ENCODE data around the gene HLTF. TPM values are rescaled to one million over a fixed set of nuclear protein-coding genes. Genes with fewer than 3 reads are reported as not detected.
A peak's percentile ranks its signal among the peaks of the same experiment; 100 is the strongest.

The HLTF gene
- total and polyA plus RNA-seq, 2 of the 4 experiments (the other 2 are of a cell fraction), result 12.6 to 39.1 TPM

- dilution Hi-C loops (cut with HindIII; ENCODE audit: low sequenced_read_pairs, unreplicated experiment), result no loop called here
- Histone ChIP-seq H4K20me1 (ENCODE audit: insufficient read depth, low read length) (no peaks in the 10 kb centered on the region), H3K56ac (ENCODE audit: extremely low read depth, insufficient read depth, low read length) (no peak overlapping the region), H2AK9ac (replicated peaks; ENCODE audit: low read depth, low read length, poor library complexity) (no peak overlapping the region), H3K9ac (ENCODE audit: low read depth, low read length) (no peak overlapping the region), H2AK5ac (ENCODE audit: low read depth, low read length) (no peak overlapping the region), H3K27ac (ENCODE audit: insufficient read depth, low read length) (no peak overlapping the region), H3K79me1 (ENCODE audit: low read depth in 1 of 2, low read length in 2 of 2) (peaks cover 23 to 61% of the 10 kb centered on the region in 2 experiments), H3K27me3 (ENCODE audit: control insufficient read depth, insufficient read depth, low read length) (no peaks in the 10 kb centered on the region), H3K36me3 (ENCODE audit: control insufficient read depth, insufficient read depth, low read length) (peaks cover 19% of the 10 kb centered on the region), H3K4ac (ENCODE audit: low read depth, low read length) (peak overlapping the region; percentile 28; the same call in 1 of the 2 replicates), H2BK20ac (ENCODE audit: low read depth, low read length) (no peak overlapping the region), H4K5ac (ENCODE audit: low read depth, low read length) (peak overlapping the region; percentile 65; the same call in 1 of the 2 replicates), H3K9me1 (ENCODE audit: insufficient read depth, low read length) (peaks cover 29% of the 10 kb centered on the region), H4K91ac (ENCODE audit: insufficient read depth, low read depth, low read length) (no peak overlapping the region; the same call in 1 of the 2 replicates), H3K4me3 (ENCODE audit: insufficient read depth, low read depth, low read length) (no peak overlapping the region), H2AFZ (replicated peaks; ENCODE audit: low read length, poor library complexity) (no peak overlapping the region), H2BK15ac (ENCODE audit: low read depth, low read length) (no peak overlapping the region), H3K23ac (ENCODE audit: low read depth, low read length) (peak overlapping the region; percentile 56; the same call in 1 of the 2 replicates), H3K9me3 (ENCODE audit: control insufficient read depth, insufficient read depth, low read length) (no peaks in the 10 kb centered on the region), H2BK5ac (ENCODE audit: low read depth, low read length, poor library complexity, severe bottlenecking) (peak overlapping the region; percentile 86), H3K14ac (replicated peaks; ENCODE audit: low read depth, low read length) (no peak overlapping the region), H3K4me2 (ENCODE audit: low read depth, low read length) (peak overlapping the region; percentile 37; the same call in 1 of the 2 replicates), H3K4me1 (ENCODE audit: control insufficient read depth, insufficient read depth, low read length) (peaks cover 20% of the 10 kb centered on the region), H3K18ac (ENCODE audit: low read depth, low read length) (peak overlapping the region; percentile 73; the same call in 1 of the 2 replicates), H4K8ac (ENCODE audit: low read depth in 2 of 2, low read length in 2 of 2) (peak overlapping the region in 1 of 2 experiments; percentile 59; a peak in 1 of 4 replicates), H2BK120ac (ENCODE audit: low read depth, low read length) (peak overlapping the region; percentile 69; the same call in 1 of the 2 replicates)
- TF ChIP-seq MAFK (IDR thresholded peaks at IDR 0.05; ENCODE audit: low read depth, low read length) (peak; percentile 1; the same call in 1 of the 2 replicates), POLR2A (IDR thresholded peaks at IDR 0.05; ENCODE audit: low read depth, low read length) (no peak)
- no CpG with 5 or more reads among the region's 1 CpG for WGBS, 2 experiments (ENCODE audit: extremely low coverage in 2 of 2, insufficient read length in 1 of 2)
- ATAC-seq (ENCODE audit: low read depth), result peak; percentile 83
- no TSS peak for BruUV-seq (replicated peaks)
- CTCF ChIA-PET, result interaction anchor here (1.1 kb wide), 1 partner anchor 12 kb away, joined by 3 read pairs; no protein-coding TSS in a partner anchor
- POLR2A ChIA-PET (ENCODE audit: unreplicated experiment), result no interaction called here
- in situ Hi-C loops (cut with MboI; ENCODE audit: low sequenced_read_pairs), result no loop called here
- intact Hi-C loops (cut with micrococcal nuclease), result no loop called here
- DNase-seq, result peak; percentile 72
Observed at GRCh38 chr3:149005416-149005815, 80.9 kb downstream of the HLTF start.

Measured in IMR-90 (cell line).